ENCODE results near the gene HTRA1.

Gene HTRA1

GRCh38 chr10:122445469-122445868, 15.9 kb upstream of the HTRA1 start:
- no CpG with 5 or more reads among the region's 1 CpG for WGBS (ENCODE audit: insufficient coverage)
- no peaks in the 10 kb centered on the region for H3K4me1 ChIP-seq (ENCODE audit: control extremely low read depth in 1 of 4, control insufficient read depth in 4 of 4, insufficient read depth in 4 of 4, low read length in 3 of 4)
- H3K36me3 ChIP-seq (ENCODE audit: control insufficient read depth in 4 of 4, insufficient read depth in 4 of 4, low read length in 3 of 4): no peaks in the 10 kb centered on the region
- DNase-seq: no peak
- CTCF ChIA-PET: no interaction called here
- H3K4me3 ChIP-seq (ENCODE audit: control insufficient read depth in 1 of 7, extremely low read depth in 1 of 7, insufficient read depth in 4 of 7, low read depth in 2 of 7, low read length in 6 of 7): no peak overlapping the region
- no peak overlapping the region for H3K27ac ChIP-seq (ENCODE audit: insufficient read depth in 1 of 2, low read depth in 1 of 2, low read length in 2 of 2, poor library complexity in 1 of 2, severe bottlenecking in 2 of 2)
- H3K27me3 ChIP-seq (replicated peaks in 2 of 5; ENCODE audit: control insufficient read depth in 4 of 5, insufficient read depth in 5 of 5, low read length in 4 of 5): peaks cover 6 to 12% (median 8%) of the 10 kb centered on the region in 5 experiments
- POLR2A ChIA-PET: no interaction called here
- peaks cover 0 to 6% (median 0%) of the 10 kb centered on the region in 5 experiments for H3K9me3 ChIP-seq (ENCODE audit: control extremely low read depth in 1 of 5, control insufficient read depth in 4 of 5, insufficient read depth in 2 of 5, low read depth in 1 of 5, low read length in 4 of 5)

GRCh38 chr10:122445904-122446303, 15.4 kb upstream of the HTRA1 start:
- Histone ChIP-seq H3K4me3 (ENCODE audit: control insufficient read depth in 1 of 7, extremely low read depth in 1 of 7, insufficient read depth in 4 of 7, low read depth in 2 of 7, low read length in 6 of 7) (no peak overlapping the region), H3K27me3 (replicated peaks in 2 of 5; ENCODE audit: control insufficient read depth in 4 of 5, insufficient read depth in 5 of 5, low read length in 4 of 5) (peaks cover 6 to 16% (median 8%) of the 10 kb centered on the region in 5 experiments), H3K27ac (ENCODE audit: insufficient read depth in 1 of 2, low read depth in 1 of 2, low read length in 2 of 2, poor library complexity in 1 of 2, severe bottlenecking in 2 of 2) (no peak overlapping the region), H3K4me1 (ENCODE audit: control extremely low read depth in 1 of 4, control insufficient read depth in 4 of 4, insufficient read depth in 4 of 4, low read length in 3 of 4) (no peaks in the 10 kb centered on the region), H3K36me3 (ENCODE audit: control insufficient read depth in 4 of 4, insufficient read depth in 4 of 4, low read length in 3 of 4) (no peaks in the 10 kb centered on the region), H3K9me3 (ENCODE audit: control extremely low read depth in 1 of 5, control insufficient read depth in 4 of 5, insufficient read depth in 2 of 5, low read depth in 1 of 5, low read length in 4 of 5) (peaks cover 0 to 5% (median 0%) of the 10 kb centered on the region in 5 experiments)
- ChIA-PET CTCF (no interaction called here), POLR2A (no interaction called here)
- DNase-seq: no peak

GRCh38 chr10:122446668-122447423, 14.5 kb upstream of the HTRA1 start:
- ChIA-PET CTCF (interaction anchor here (0.7 kb wide), 1 partner anchor 104 kb away, joined by 3 read pairs; no protein-coding TSS in a partner anchor), POLR2A (no interaction called here)
- no CpG with 5 or more reads among the region's 2 CpGs for WGBS (ENCODE audit: insufficient coverage)
- Histone ChIP-seq H3K27me3 (replicated peaks in 2 of 5; ENCODE audit: control insufficient read depth in 4 of 5, insufficient read depth in 5 of 5, low read length in 4 of 5) (peaks cover 6 to 17% (median 8%) of the 10 kb centered on the region in 5 experiments), H3K9me3 (ENCODE audit: control extremely low read depth in 1 of 5, control insufficient read depth in 4 of 5, insufficient read depth in 2 of 5, low read depth in 1 of 5, low read length in 4 of 5) (peaks cover 0 to 5% (median 0%) of the 10 kb centered on the region in 5 experiments), H3K36me3 (ENCODE audit: control insufficient read depth in 4 of 4, insufficient read depth in 4 of 4, low read length in 3 of 4) (no peaks in the 10 kb centered on the region), H3K4me1 (ENCODE audit: control extremely low read depth in 1 of 4, control insufficient read depth in 4 of 4, insufficient read depth in 4 of 4, low read length in 3 of 4) (no peaks in the 10 kb centered on the region), H3K27ac (ENCODE audit: insufficient read depth in 1 of 2, low read depth in 1 of 2, low read length in 2 of 2, poor library complexity in 1 of 2, severe bottlenecking in 2 of 2) (no peak overlapping the region), H3K4me3 (ENCODE audit: control insufficient read depth in 1 of 7, extremely low read depth in 1 of 7, insufficient read depth in 4 of 7, low read depth in 2 of 7, low read length in 6 of 7) (no peak overlapping the region)
- DNase-seq: no peak

- H3K36me3 ChIP-seq (ENCODE audit: control insufficient read depth in 4 of 4, insufficient read depth in 4 of 4, low read length in 3 of 4): no peaks in the 10 kb centered on the region
- DNase-seq: no peak
These were observed 12.8 kb upstream of the HTRA1 start for GRCh38 chr10:122448600-122448999.

GRCh38 chr10:122449153-122449552, 12.2 kb upstream of the HTRA1 start:
- Histone ChIP-seq H3K4me3 (ENCODE audit: control insufficient read depth in 1 of 7, extremely low read depth in 1 of 7, insufficient read depth in 4 of 7, low read depth in 2 of 7, low read length in 6 of 7) (no peak overlapping the region), H3K4me1 (ENCODE audit: control extremely low read depth in 1 of 4, control insufficient read depth in 4 of 4, insufficient read depth in 4 of 4, low read length in 3 of 4) (no peaks in the 10 kb centered on the region), H3K27me3 (replicated peaks in 2 of 5; ENCODE audit: control insufficient read depth in 4 of 5, insufficient read depth in 5 of 5, low read length in 4 of 5) (peaks cover 6 to 23% (median 8%) of the 10 kb centered on the region in 5 experiments), H3K9me3 (ENCODE audit: control extremely low read depth in 1 of 5, control insufficient read depth in 4 of 5, insufficient read depth in 2 of 5, low read depth in 1 of 5, low read length in 4 of 5) (peaks cover 0 to 5% (median 0%) of the 10 kb centered on the region in 5 experiments), H3K36me3 (ENCODE audit: control insufficient read depth in 4 of 4, insufficient read depth in 4 of 4, low read length in 3 of 4) (no peaks in the 10 kb centered on the region), H3K27ac (ENCODE audit: insufficient read depth in 1 of 2, low read depth in 1 of 2, low read length in 2 of 2, poor library complexity in 1 of 2, severe bottlenecking in 2 of 2) (no peak overlapping the region)
- ChIA-PET CTCF (no interaction called here), POLR2A (no interaction called here)
- WGBS (ENCODE audit: insufficient coverage): 100% methylated on average over 2 of the region's 4 CpGs
- DNase-seq: no peak

More at GRCh38 chr10:122448600-122448999, 12.8 kb upstream of the HTRA1 start:
- peaks cover 0 to 5% (median 0%) of the 10 kb centered on the region in 5 experiments for H3K9me3 ChIP-seq (ENCODE audit: control extremely low read depth in 1 of 5, control insufficient read depth in 4 of 5, insufficient read depth in 2 of 5, low read depth in 1 of 5, low read length in 4 of 5)
- no peak overlapping the region for H3K27ac ChIP-seq (ENCODE audit: insufficient read depth in 1 of 2, low read depth in 1 of 2, low read length in 2 of 2, poor library complexity in 1 of 2, severe bottlenecking in 2 of 2)
- WGBS (ENCODE audit: insufficient coverage): 95% methylated on average over 2 of the region's 3 CpGs
- no peaks in the 10 kb centered on the region for H3K4me1 ChIP-seq (ENCODE audit: control extremely low read depth in 1 of 4, control insufficient read depth in 4 of 4, insufficient read depth in 4 of 4, low read length in 3 of 4)
- H3K27me3 ChIP-seq (replicated peaks in 2 of 5; ENCODE audit: control insufficient read depth in 4 of 5, insufficient read depth in 5 of 5, low read length in 4 of 5): peaks cover 6 to 23% (median 8%) of the 10 kb centered on the region in 5 experiments
- POLR2A ChIA-PET: no interaction called here
- no peak overlapping the region for H3K4me3 ChIP-seq (ENCODE audit: control insufficient read depth in 1 of 7, extremely low read depth in 1 of 7, insufficient read depth in 4 of 7, low read depth in 2 of 7, low read length in 6 of 7)
- CTCF ChIA-PET: no interaction called here

GRCh38 chr10:122450353-122450990, 10.9 kb upstream of the HTRA1 start:
- ChIA-PET CTCF (no interaction called here), POLR2A (no interaction called here)
- peaks cover 5 to 26% (median 9%) of the 10 kb centered on the region in 5 experiments for H3K27me3 ChIP-seq (replicated peaks in 2 of 5; ENCODE audit: control insufficient read depth in 4 of 5, insufficient read depth in 5 of 5, low read length in 4 of 5)
- H3K4me1 ChIP-seq (ENCODE audit: control extremely low read depth in 1 of 4, control insufficient read depth in 4 of 4, insufficient read depth in 4 of 4, low read length in 3 of 4): no peaks in the 10 kb centered on the region
- H3K4me3 ChIP-seq (ENCODE audit: control insufficient read depth in 1 of 7, extremely low read depth in 1 of 7, insufficient read depth in 4 of 7, low read depth in 2 of 7, low read length in 6 of 7): no peak overlapping the region
- 63% methylated on average over 10 of the region's 14 CpGs for WGBS (ENCODE audit: insufficient coverage)
- no peak overlapping the region for H3K27ac ChIP-seq (ENCODE audit: insufficient read depth in 1 of 2, low read depth in 1 of 2, low read length in 2 of 2, poor library complexity in 1 of 2, severe bottlenecking in 2 of 2)
- H3K36me3 ChIP-seq (ENCODE audit: control insufficient read depth in 4 of 4, insufficient read depth in 4 of 4, low read length in 3 of 4): no peaks in the 10 kb centered on the region
- DNase-seq: no peak
- peaks cover 0 to 5% (median 0%) of the 10 kb centered on the region in 5 experiments for H3K9me3 ChIP-seq (ENCODE audit: control extremely low read depth in 1 of 5, control insufficient read depth in 4 of 5, insufficient read depth in 2 of 5, low read depth in 1 of 5, low read length in 4 of 5)

GRCh38 chr10:122454071-122454470, 7.3 kb upstream of the HTRA1 start:
- Histone ChIP-seq H3K36me3 (ENCODE audit: control insufficient read depth in 4 of 4, insufficient read depth in 4 of 4, low read length in 3 of 4) (no peaks in the 10 kb centered on the region), H3K4me3 (ENCODE audit: control insufficient read depth in 1 of 7, extremely low read depth in 1 of 7, insufficient read depth in 4 of 7, low read depth in 2 of 7, low read length in 6 of 7) (no peak overlapping the region), H3K9me3 (ENCODE audit: control extremely low read depth in 1 of 5, control insufficient read depth in 4 of 5, insufficient read depth in 2 of 5, low read depth in 1 of 5, low read length in 4 of 5) (no peaks in the 10 kb centered on the region), H3K27me3 (replicated peaks in 2 of 5; ENCODE audit: control insufficient read depth in 4 of 5, insufficient read depth in 5 of 5, low read length in 4 of 5) (peaks cover 5 to 61% (median 27%) of the 10 kb centered on the region in 5 experiments), H3K4me1 (ENCODE audit: control extremely low read depth in 1 of 4, control insufficient read depth in 4 of 4, insufficient read depth in 4 of 4, low read length in 3 of 4) (no peaks in the 10 kb centered on the region), H3K27ac (ENCODE audit: insufficient read depth in 1 of 2, low read depth in 1 of 2, low read length in 2 of 2, poor library complexity in 1 of 2, severe bottlenecking in 2 of 2) (no peak overlapping the region)
- ChIA-PET POLR2A (no interaction called here), CTCF (interaction anchor here (0.6 kb wide), 1 partner anchor 22 kb away, joined by 3 read pairs; no protein-coding TSS in a partner anchor)
- no CpG with 5 or more reads among the region's 3 CpGs for WGBS (ENCODE audit: insufficient coverage)
- DNase-seq: no peak
